Neural cell (in vitro differentiated cells): ENCODE data around the gene FGD5. TPM values are rescaled to one million over a fixed set of nuclear protein-coding genes. Genes with fewer than 3 reads are reported as not detected.

Experiments
- H2AFZ ChIP-seq: fragments of 200-600, 300-800 bp; sonication (generic), shearing (Covaris generic); 2 replicates; pipeline ENCODE4 v1.6.0; 2014; ENCODE audit warnings: low read depth, mild to moderate bottlenecking, antibody characterized with exemption, low read length, moderate library complexity
- H3F3A ChIP-seq: fragments of 200-600 bp; shearing (Covaris generic); 2 replicates; pipeline ENCODE4 v1.6.1; 2016; ENCODE audit warnings: mild to moderate bottlenecking, moderate library complexity, mixed read lengths, antibody characterized with exemption, low read length; ENCODE audit not compliant: insufficient read depth, poor library complexity, severe bottlenecking
- H3K27ac ChIP-seq: fragments of 200-600, 300-800 bp; sonication (generic), shearing (Covaris generic); 2 replicates; pipeline ENCODE4 v1.5.1; 2014; ENCODE audit warnings: mild to moderate bottlenecking, low read length, moderate library complexity
- H3K27me3 ChIP-seq: fragments of 300-800, 200-600 bp; sonication (generic), shearing (Covaris generic); 2 replicates; pipeline ENCODE4 v1.6.0; 2014; ENCODE audit warnings: mild to moderate bottlenecking, low read depth, low read length, moderate library complexity; ENCODE audit not compliant: insufficient read depth
- H3K36me3 ChIP-seq: fragments of 300-800, 200-600 bp; sonication (generic), shearing (Covaris generic); 2 replicates; pipeline ENCODE4 v1.5.1; 2014; ENCODE audit warnings: mild to moderate bottlenecking, antibody characterized with exemption, low read length, moderate library complexity; ENCODE audit not compliant: insufficient read depth
- H3K4me2 ChIP-seq: fragments of 300-800, 200-600 bp; sonication (generic), shearing (Covaris generic); 2 replicates; pipeline ENCODE4 v1.6.0; 2014; ENCODE audit warnings: mild to moderate bottlenecking, low read length
- H3K4me3 ChIP-seq: fragments of 300-800, 200-600 bp; sonication (generic), shearing (Covaris generic); 2 replicates; pipeline ENCODE4 v1.5.1; 2014; ENCODE audit warnings: mild to moderate bottlenecking, low read length, moderate library complexity
- H3K79me2 ChIP-seq: fragments of 200-600 bp; shearing (Covaris generic); replicated peaks from 2 replicates; pipeline ENCODE4 v1.6.0; 2014; ENCODE audit warnings: mild to moderate bottlenecking, low read length, moderate library complexity; ENCODE audit not compliant: insufficient read depth
- H3K9ac ChIP-seq: fragments of 300-800, 200-600 bp; sonication (generic), shearing (Covaris generic); 2 replicates; pipeline ENCODE4 v1.6.1; 2016; ENCODE audit warnings: mild to moderate bottlenecking, low read length, mixed read lengths
- H3K9me2 ChIP-seq: fragments of 200-600 bp; shearing (Covaris generic); 2 replicates; pipeline ENCODE4 v1.6.1; 2016; ENCODE audit warnings: mild to moderate bottlenecking, low read length, mixed read lengths; ENCODE audit not compliant: insufficient read depth
- H3K9me3 ChIP-seq: fragments of 200-600, 300-800 bp; sonication (generic), shearing (Covaris generic); 2 replicates; pipeline ENCODE4 v1.6.1; 2016; ENCODE audit warnings: mild to moderate bottlenecking, mixed run types, low read length, moderate library complexity, mixed read lengths
- H4K20me1 ChIP-seq: fragments of 200-600 bp; shearing (Covaris generic); 2 replicates; pipeline ENCODE4 v1.6.1; 2016; ENCODE audit warnings: mild to moderate bottlenecking, mixed run types; ENCODE audit not compliant: insufficient read depth
- EP300 ChIP-seq: fragments of 450-650 bp; conservative IDR thresholded peaks from 2 replicates; pipeline ENCODE4 v1.6.1; 2014; ENCODE audit warnings: antibody characterized with exemption, mild to moderate bottlenecking, moderate library complexity; ENCODE audit not compliant: poor library complexity, severe bottlenecking
- EZH2 ChIP-seq: fragments of 200-600, 300-800 bp; shearing (Covaris generic), sonication (generic); IDR thresholded peaks from 2 replicates; pipeline ENCODE4 v1.6.1; 2014; ENCODE audit warnings: antibody characterized with exemption, low read length, borderline replicate concordance, mild to moderate bottlenecking; ENCODE audit not compliant: insufficient read depth, poor library complexity, severe bottlenecking
- MXI1 ChIP-seq: fragments of 450-650 bp; conservative IDR thresholded peaks from 2 replicates; pipeline ENCODE4 v1.6.1; 2014; ENCODE audit warnings: antibody characterized with exemption, mild to moderate bottlenecking; ENCODE audit not compliant: poor library complexity, severe bottlenecking
- POLR2AphosphoS5 ChIP-seq: IDR thresholded peaks from 2 replicates; pipeline ENCODE4 v1.6.1; 2012
- RAD21 ChIP-seq: fragments of 450-650 bp; conservative IDR thresholded peaks from 2 replicates; pipeline ENCODE4 v1.6.1; 2014; ENCODE audit warnings: antibody characterized with exemption, mild to moderate bottlenecking, moderate library complexity
- SMC3 ChIP-seq: fragments of 450-650 bp; conservative IDR thresholded peaks from 2 replicates; pipeline ENCODE4 v1.6.1; 2014; ENCODE audit warnings: antibody characterized with exemption, mild to moderate bottlenecking, moderate library complexity; ENCODE audit not compliant: poor library complexity
- TAF1 ChIP-seq: IDR thresholded peaks from 2 replicates; pipeline ENCODE4 v1.6.1; 2012; ENCODE audit warnings: low read depth
- polyA plus RNA-seq: library from polyadenylated mRNA; depleted of rRNA; stranded (reverse); fragments of >200 nt; gene quantifications from 2 replicates; pipeline ENCODE4 v1.2.3, GENCODE V29; 2014
- TF ChIP-seq, protein P1 (sequence below): IDR thresholded peaks from 2 replicates; pipeline ENCODE4 v1.6.1; 2012; ENCODE audit warnings: borderline replicate concordance
- TF ChIP-seq, protein P2 (sequence below): fragments of 450-650 bp; IDR thresholded peaks from 2 replicates; pipeline ENCODE4 v1.5.1; 2014; ENCODE audit warnings: antibody characterized with exemption, mild to moderate bottlenecking, moderate library complexity; ENCODE audit not compliant: poor library complexity, severe bottlenecking

FGD5 gene
- polyA plus RNA-seq, 1 donor from 2014 or later = not detected

DNA sequence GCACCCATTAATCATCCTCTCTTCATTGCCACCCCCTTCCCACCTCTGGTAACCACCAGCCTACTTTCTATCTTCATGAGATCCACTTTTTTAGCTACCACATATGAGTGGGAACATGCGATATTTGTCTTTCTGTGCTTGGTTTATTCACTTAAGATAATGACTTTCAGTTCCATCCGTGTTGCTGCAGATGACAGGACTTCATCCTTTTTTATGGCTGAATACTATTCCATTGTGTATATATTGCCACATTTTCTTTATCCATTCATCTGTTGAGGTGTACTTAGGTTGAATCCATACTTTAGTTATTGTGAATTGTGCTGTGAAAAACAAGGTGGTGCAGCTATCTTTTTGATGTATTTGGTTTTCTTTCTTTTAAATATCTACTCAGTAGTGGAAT is 75.3 kb downstream of the FGD5 start:
- Histone ChIP-seq H3K27ac (no peak overlapping the region), H3K79me2 (no peaks in the 10 kb centered on the region), H3K9me2 (no peaks in the 10 kb centered on the region), H3K4me2 (no peak overlapping the region), H3K4me3 (no peak overlapping the region), H3K9me3 (no peaks in the 10 kb centered on the region), H3K27me3 (no peaks in the 10 kb centered on the region), H3K36me3 (no peaks in the 10 kb centered on the region), H4K20me1 (no peaks in the 10 kb centered on the region), H3F3A (no peaks in the 10 kb centered on the region), H2AFZ (no peak overlapping the region), H3K9ac (no peak overlapping the region)
- no peak for TF ChIP-seq RAD21
- TF ChIP-seq SMC3 = no peak
- no peak for TF ChIP-seq EP300
- TF ChIP-seq POLR2AphosphoS5 = no peak
- TF ChIP-seq MXI1 = no peak
- TF ChIP-seq, protein P1, sequence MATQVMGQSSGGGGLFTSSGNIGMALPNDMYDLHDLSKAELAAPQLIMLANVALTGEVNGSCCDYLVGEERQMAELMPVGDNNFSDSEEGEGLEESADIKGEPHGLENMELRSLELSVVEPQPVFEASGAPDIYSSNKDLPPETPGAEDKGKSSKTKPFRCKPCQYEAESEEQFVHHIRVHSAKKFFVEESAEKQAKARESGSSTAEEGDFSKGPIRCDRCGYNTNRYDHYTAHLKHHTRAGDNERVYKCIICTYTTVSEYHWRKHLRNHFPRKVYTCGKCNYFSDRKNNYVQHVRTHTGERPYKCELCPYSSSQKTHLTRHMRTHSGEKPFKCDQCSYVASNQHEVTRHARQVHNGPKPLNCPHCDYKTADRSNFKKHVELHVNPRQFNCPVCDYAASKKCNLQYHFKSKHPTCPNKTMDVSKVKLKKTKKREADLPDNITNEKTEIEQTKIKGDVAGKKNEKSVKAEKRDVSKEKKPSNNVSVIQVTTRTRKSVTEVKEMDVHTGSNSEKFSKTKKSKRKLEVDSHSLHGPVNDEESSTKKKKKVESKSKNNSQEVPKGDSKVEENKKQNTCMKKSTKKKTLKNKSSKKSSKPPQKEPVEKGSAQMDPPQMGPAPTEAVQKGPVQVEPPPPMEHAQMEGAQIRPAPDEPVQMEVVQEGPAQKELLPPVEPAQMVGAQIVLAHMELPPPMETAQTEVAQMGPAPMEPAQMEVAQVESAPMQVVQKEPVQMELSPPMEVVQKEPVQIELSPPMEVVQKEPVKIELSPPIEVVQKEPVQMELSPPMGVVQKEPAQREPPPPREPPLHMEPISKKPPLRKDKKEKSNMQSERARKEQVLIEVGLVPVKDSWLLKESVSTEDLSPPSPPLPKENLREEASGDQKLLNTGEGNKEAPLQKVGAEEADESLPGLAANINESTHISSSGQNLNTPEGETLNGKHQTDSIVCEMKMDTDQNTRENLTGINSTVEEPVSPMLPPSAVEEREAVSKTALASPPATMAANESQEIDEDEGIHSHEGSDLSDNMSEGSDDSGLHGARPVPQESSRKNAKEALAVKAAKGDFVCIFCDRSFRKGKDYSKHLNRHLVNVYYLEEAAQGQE = no peak
- no peak for TF ChIP-seq TAF1
- TF ChIP-seq EZH2 = no peak
- TF ChIP-seq, protein P2, sequence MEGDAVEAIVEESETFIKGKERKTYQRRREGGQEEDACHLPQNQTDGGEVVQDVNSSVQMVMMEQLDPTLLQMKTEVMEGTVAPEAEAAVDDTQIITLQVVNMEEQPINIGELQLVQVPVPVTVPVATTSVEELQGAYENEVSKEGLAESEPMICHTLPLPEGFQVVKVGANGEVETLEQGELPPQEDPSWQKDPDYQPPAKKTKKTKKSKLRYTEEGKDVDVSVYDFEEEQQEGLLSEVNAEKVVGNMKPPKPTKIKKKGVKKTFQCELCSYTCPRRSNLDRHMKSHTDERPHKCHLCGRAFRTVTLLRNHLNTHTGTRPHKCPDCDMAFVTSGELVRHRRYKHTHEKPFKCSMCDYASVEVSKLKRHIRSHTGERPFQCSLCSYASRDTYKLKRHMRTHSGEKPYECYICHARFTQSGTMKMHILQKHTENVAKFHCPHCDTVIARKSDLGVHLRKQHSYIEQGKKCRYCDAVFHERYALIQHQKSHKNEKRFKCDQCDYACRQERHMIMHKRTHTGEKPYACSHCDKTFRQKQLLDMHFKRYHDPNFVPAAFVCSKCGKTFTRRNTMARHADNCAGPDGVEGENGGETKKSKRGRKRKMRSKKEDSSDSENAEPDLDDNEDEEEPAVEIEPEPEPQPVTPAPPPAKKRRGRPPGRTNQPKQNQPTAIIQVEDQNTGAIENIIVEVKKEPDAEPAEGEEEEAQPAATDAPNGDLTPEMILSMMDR = no peak

DNA sequence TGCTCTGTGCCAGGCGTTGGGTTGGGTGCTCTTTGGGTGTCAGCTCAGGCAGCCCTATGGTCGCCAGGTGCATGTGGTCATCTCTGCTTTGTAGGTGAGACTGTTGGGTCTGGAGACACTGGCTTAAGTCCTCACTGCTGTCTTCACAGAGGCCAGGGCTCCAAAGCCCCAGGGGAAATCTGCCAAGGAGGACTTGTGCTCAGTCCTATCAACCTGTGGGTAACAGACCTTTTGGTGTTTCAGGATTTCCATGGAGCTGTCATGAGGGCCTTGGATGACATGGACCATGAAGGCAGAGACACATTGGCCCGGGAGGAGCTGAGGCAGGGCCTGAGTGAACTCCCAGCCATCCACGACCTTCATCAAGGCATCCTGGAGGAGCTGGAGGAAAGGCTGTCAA is 78.5 kb downstream of the FGD5 start:
- H3K9ac ChIP-seq = no peak overlapping the region
- H3K4me2 ChIP-seq = no peak overlapping the region
- H3K27me3 ChIP-seq = no peaks in the 10 kb centered on the region
- H3K36me3 ChIP-seq = no peaks in the 10 kb centered on the region
- no peaks in the 10 kb centered on the region for H3K79me2 ChIP-seq
- no peaks in the 10 kb centered on the region for H3F3A ChIP-seq
- no peaks in the 10 kb centered on the region for H4K20me1 ChIP-seq
- no peak overlapping the region for H3K4me3 ChIP-seq
- H3K9me2 ChIP-seq = no peaks in the 10 kb centered on the region
- H2AFZ ChIP-seq = no peak overlapping the region
- no peaks in the 10 kb centered on the region for H3K9me3 ChIP-seq
- no peak overlapping the region for H3K27ac ChIP-seq
- no peak for TF ChIP-seq RAD21
- TF ChIP-seq POLR2AphosphoS5 = no peak
- no peak for TF ChIP-seq MXI1
- no peak for TF ChIP-seq TAF1
- TF ChIP-seq EZH2 = no peak
- TF ChIP-seq, protein P1 = no peak
- no peak for TF ChIP-seq EP300
- no peak for TF ChIP-seq SMC3
- TF ChIP-seq, protein P2 = no peak
